H9 (cell line): Measurements from ENCODE around the gene JSRP1. TPM values are rescaled to one million over a fixed set of nuclear protein-coding genes. Genes with fewer than 3 reads are reported as not detected.

Source experiments
- DNase-seq: peaks from one replicate; pipeline ENCODE4 v3.0.0-alpha.2; 2017
- H2AFZ ChIP-seq: one replicate; pipeline ENCODE4 v1.6.1; 2013; ENCODE audit warnings: mild to moderate bottlenecking, low read length, control low read depth, moderate library complexity
- H2AK5ac ChIP-seq: 2 replicates; pipeline ENCODE4 v1.6.1; 2013; ENCODE audit warnings: low read length, control low read depth, mixed read lengths; ENCODE audit not compliant: insufficient read length
- H2BK120ac ChIP-seq: one replicate; pipeline ENCODE4 v1.6.1; 2013; ENCODE audit warnings: low read depth, mild to moderate bottlenecking, low read length, control low read depth, inconsistent platforms; ENCODE audit not compliant: poor library complexity, severe bottlenecking
- H2BK12ac ChIP-seq: 2 replicates; pipeline ENCODE4 v1.6.1; 2013; ENCODE audit warnings: low read length, control low read depth, mixed read lengths, low read depth; ENCODE audit not compliant: insufficient read length
- H2BK15ac ChIP-seq: 2 replicates; pipeline ENCODE4 v1.6.1; 2013; ENCODE audit warnings: low read depth, low read length, control low read depth
- H2BK20ac ChIP-seq: one replicate; pipeline ENCODE4 v1.6.1; 2013; ENCODE audit warnings: low read depth, mild to moderate bottlenecking, low read length, control low read depth, inconsistent platforms; ENCODE audit not compliant: poor library complexity, severe bottlenecking
- H2BK5ac ChIP-seq: 2 replicates; pipeline ENCODE4 v1.6.1; 2013; ENCODE audit warnings: low read length, control low read depth, mixed read lengths; ENCODE audit not compliant: insufficient read length
- H3K14ac ChIP-seq: 2 replicates; pipeline ENCODE4 v1.6.1; 2013; ENCODE audit warnings: low read length, control low read depth; ENCODE audit not compliant: insufficient read depth
- H3K18ac ChIP-seq: 2 replicates; pipeline ENCODE4 v1.6.1; 2013; ENCODE audit warnings: low read depth, mild to moderate bottlenecking, mixed read lengths, low read length, control low read depth; ENCODE audit not compliant: insufficient read length
- H3K23ac ChIP-seq: 2 replicates; pipeline ENCODE4 v1.6.1; 2013; ENCODE audit warnings: low read length, control low read depth, mixed read lengths, low read depth; ENCODE audit not compliant: insufficient read length
- H3K23me2 ChIP-seq: 2 replicates; pipeline ENCODE4 v1.6.1; 2013; ENCODE audit warnings: low read depth, mild to moderate bottlenecking, mixed read lengths, low read length, control low read depth; ENCODE audit not compliant: insufficient read length, poor library complexity, severe bottlenecking
- H3K27ac ChIP-seq: 2 replicates; pipeline ENCODE4 v1.5.1; 2013; ENCODE audit warnings: low read length, control low read depth, mixed read lengths, low read depth; ENCODE audit not compliant: insufficient read length
- H3K27me3 ChIP-seq: 2 replicates; pipeline ENCODE4 v1.6.1; 2013; ENCODE audit warnings: low read length, control low read depth, inconsistent platforms; ENCODE audit not compliant: insufficient read depth
- H3K4ac ChIP-seq: 2 replicates; pipeline ENCODE4 v1.6.1; 2013; ENCODE audit warnings: low read depth, mild to moderate bottlenecking, control low read depth, inconsistent platforms, low read length, moderate library complexity
- H3K4me1 ChIP-seq: 2 replicates; pipeline ENCODE4 v1.6.1; 2013; ENCODE audit warnings: low read length, control low read depth, inconsistent platforms; ENCODE audit not compliant: insufficient read depth
- H3K4me2 ChIP-seq: 2 replicates; pipeline ENCODE4 v1.6.1; 2013; ENCODE audit warnings: low read length, control low read depth, mixed read lengths; ENCODE audit not compliant: insufficient read length, insufficient read depth
- H3K56ac ChIP-seq: 2 replicates; pipeline ENCODE4 v1.6.1; 2013; ENCODE audit warnings: low read depth, mild to moderate bottlenecking, mixed read lengths, low read length, control low read depth; ENCODE audit not compliant: insufficient read length
- H3K79me1 ChIP-seq: 2 replicates; pipeline ENCODE4 v1.6.1; 2013; ENCODE audit warnings: low read depth, mild to moderate bottlenecking, moderate library complexity, low read length, control low read depth, inconsistent platforms; ENCODE audit not compliant: insufficient read depth, poor library complexity, severe bottlenecking
- H3K79me2 ChIP-seq: 2 replicates; pipeline ENCODE4 v1.6.1; 2013; ENCODE audit warnings: low read length, control low read depth, inconsistent platforms; ENCODE audit not compliant: insufficient read depth
- H3K9ac ChIP-seq: 2 replicates; pipeline ENCODE4 v1.6.1; 2013; ENCODE audit warnings: low read length, control low read depth, mixed read lengths; ENCODE audit not compliant: insufficient read length; ENCODE audit errors: extremely low read depth
- H3K9me3 ChIP-seq: one replicate; pipeline ENCODE4 v1.6.1; 2013; ENCODE audit warnings: low read depth, low read length, inconsistent platforms; ENCODE audit not compliant: control insufficient read depth
- H3T11ph ChIP-seq: one replicate; pipeline ENCODE4 v1.6.1; 2013; ENCODE audit warnings: mild to moderate bottlenecking, low read length, control low read depth, inconsistent platforms
- H4K20me1 ChIP-seq: one replicate; pipeline ENCODE4 v1.6.1; 2013; ENCODE audit not compliant: control insufficient read depth, insufficient read length, insufficient read depth
- H4K5ac ChIP-seq: 2 replicates; pipeline ENCODE4 v1.6.1; 2013; ENCODE audit warnings: low read depth, mild to moderate bottlenecking, mixed read lengths, low read length, control low read depth; ENCODE audit not compliant: insufficient read length
- H4K8ac ChIP-seq: replicated peaks from 2 replicates; pipeline ENCODE4 v1.6.1; 2013; ENCODE audit warnings: low read length, control low read depth, mixed read lengths, low read depth; ENCODE audit not compliant: insufficient read length
- H4K91ac ChIP-seq: 2 replicates; pipeline ENCODE4 v1.6.1; 2013; ENCODE audit warnings: low read depth, mild to moderate bottlenecking, moderate library complexity, mixed read lengths, low read length, control low read depth; ENCODE audit not compliant: insufficient read length
- H3K27ac Mint-ChIP-seq, 3 experiments: 2 replicates in 2 of 3; 3 replicates in 1 of 3; pipeline ENCODE4 v1.8.0; 2020 to 2021; ENCODE audit warnings: mixed read lengths in 3 of 3, mild to moderate bottlenecking in 1 of 3, moderate library complexity in 1 of 3
- H3K27me3 Mint-ChIP-seq: 2 replicates; pipeline ENCODE4 v1.8.0; 2021; ENCODE audit warnings: low read depth, mild to moderate bottlenecking, moderate library complexity, mixed read lengths
- H3K36me3 Mint-ChIP-seq, 3 experiments: 2 replicates in 2 of 3; 3 replicates in 1 of 3; pipeline ENCODE4 v1.8.0; 2020 to 2021; ENCODE audit warnings: low read depth in 3 of 3, mixed read lengths in 3 of 3; ENCODE audit not compliant: insufficient read depth in 1 of 3
- H3K4me1 Mint-ChIP-seq, 2 experiments: 2 replicates each; pipeline ENCODE4 v1.8.0; 2020; ENCODE audit warnings: mixed read lengths in 2 of 2
- H3K4me3 Mint-ChIP-seq, 2 experiments: 2 replicates in 1 of 2; 3 replicates in 1 of 2; pipeline ENCODE4 v1.8.0; 2020 to 2021; ENCODE audit warnings: mild to moderate bottlenecking in 2 of 2, mixed read lengths in 2 of 2, moderate library complexity in 1 of 2
- H3K9me3 Mint-ChIP-seq, 2 experiments: 2 replicates in 1 of 2; 3 replicates in 1 of 2; pipeline ENCODE4 v1.8.0; 2020; ENCODE audit warnings: mild to moderate bottlenecking in 2 of 2, mixed read lengths in 2 of 2, moderate library complexity in 1 of 2
- CTCF ChIP-seq: fragments of 200-600 bp; sonication (generic); conservative IDR thresholded peaks from 3 replicates; pipeline ENCODE4 v1.8.0; 2021; ENCODE audit warnings: antibody characterized with exemption, mild to moderate bottlenecking
- WGBS: extraction: QIAGEN DNeasy Blood & Tissue Kit; methylation state at CpG from one replicate; pipeline ENCODE4 v1.1.7; 2013; ENCODE audit warnings: missing lambda C conversion rate, low lambda C conversion rate, mixed read lengths; ENCODE audit not compliant: insufficient read length; ENCODE audit errors: extremely low coverage; 5-methylcytosine and 5-hydroxymethylcytosine counted together
- total RNA-seq: library from RNA; stranded (reverse); gene quantifications from 2 replicates; pipeline ENCODE4 v1.2.1, GENCODE V29; 2021

The JSRP1 gene
- total RNA-seq, 1 experiment from 2014 or later: 0.90 TPM

GRCh38 chr19:2216361-2217225 is 39.6 kb downstream of the JSRP1 start:
- no peak overlapping the region for H2BK12ac ChIP-seq
- H3K9me3 ChIP-seq: no peaks in the 10 kb centered on the region
- no peak overlapping the region for H3T11ph ChIP-seq
- H2AK5ac ChIP-seq: no peak overlapping the region
- H3K4ac ChIP-seq: no peak overlapping the region
- H4K91ac ChIP-seq: no peak overlapping the region
- no peak overlapping the region for H2AFZ ChIP-seq
- H4K5ac ChIP-seq: no peak overlapping the region
- H4K8ac ChIP-seq: no peak overlapping the region
- H4K20me1 ChIP-seq: no peaks in the 10 kb centered on the region
- no peak for DNase-seq
- Mint-ChIP-seq H3K36me3 (peaks cover 24 to 74% (median 66%) of the 10 kb centered on the region in 3 experiments; a peak in 6 of 7 replicates), H3K9me3 (no peaks in the 10 kb centered on the region), H3K4me1 (no peaks in the 10 kb centered on the region), H3K27me3 (no peaks in the 10 kb centered on the region; the same call in 1 of the 2 replicates), H3K27ac (peak overlapping the region in 2 of 3 experiments; percentile 59 to 85; a peak in 5 of 7 replicates), H3K4me3 (no peak overlapping the region)
- H3K23me2 ChIP-seq: no peaks in the 10 kb centered on the region
- no peak overlapping the region for H3K14ac ChIP-seq
- H3K4me1 ChIP-seq: no peaks in the 10 kb centered on the region
- no peaks in the 10 kb centered on the region for H3K79me2 ChIP-seq
- H3K27ac ChIP-seq: no peak overlapping the region
- H3K27me3 ChIP-seq: no peaks in the 10 kb centered on the region
- no peak overlapping the region for H3K18ac ChIP-seq
- H2BK5ac ChIP-seq: no peak overlapping the region
- H3K9ac ChIP-seq: no peak overlapping the region
- no peak overlapping the region for H2BK20ac ChIP-seq
- no CpG with 5 or more reads among the region's 43 CpGs for WGBS
- H2BK120ac ChIP-seq: no peak overlapping the region
- TF ChIP-seq CTCF: no peak
- no peak overlapping the region for H2BK15ac ChIP-seq
- no peaks in the 10 kb centered on the region for H3K79me1 ChIP-seq
- no peak overlapping the region for H3K56ac ChIP-seq
- no peak overlapping the region for H3K23ac ChIP-seq
- no peak overlapping the region for H3K4me2 ChIP-seq
